ENCODE results near the gene RAB6B. TPM values are rescaled to one million over a fixed set of nuclear protein-coding genes. Genes with fewer than 3 reads are reported as not detected.

RAB6B gene
- total RNA-seq, 1 experiment from 2014 or later, result 0.52 TPM

DNA sequence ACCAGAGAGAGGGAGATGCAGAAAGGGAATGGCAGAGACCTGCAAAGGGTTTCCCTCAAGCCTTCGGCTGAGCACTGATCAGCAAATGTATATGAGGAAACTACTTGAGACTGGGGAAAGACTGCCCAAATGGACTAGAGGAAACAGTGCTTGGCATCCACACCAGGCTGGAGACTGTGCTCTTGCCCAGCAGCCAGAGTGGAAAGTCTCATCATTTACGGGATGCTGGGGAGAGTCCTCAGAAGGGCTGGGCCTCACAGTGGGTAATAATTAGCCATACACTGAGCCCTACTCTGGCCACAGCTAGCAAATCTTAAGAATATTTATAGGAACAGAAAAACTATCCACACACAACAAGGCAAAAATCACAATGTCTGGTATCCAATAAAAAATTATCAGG lies 18.5 kb downstream of the RAB6B start:
- peaks cover 4% of the 10 kb centered on the region; the same call in 1 of the 2 replicates for H3K9me3 ChIP-seq (ENCODE audit: insufficient read depth, low read depth)
- H3K79me2 ChIP-seq (ENCODE audit: low read depth), result no peaks in the 10 kb centered on the region
- no peak for TF ChIP-seq EZH2 (IDR thresholded peaks at IDR 0.05; ENCODE audit: low read depth)
- TF ChIP-seq, protein P1, sequence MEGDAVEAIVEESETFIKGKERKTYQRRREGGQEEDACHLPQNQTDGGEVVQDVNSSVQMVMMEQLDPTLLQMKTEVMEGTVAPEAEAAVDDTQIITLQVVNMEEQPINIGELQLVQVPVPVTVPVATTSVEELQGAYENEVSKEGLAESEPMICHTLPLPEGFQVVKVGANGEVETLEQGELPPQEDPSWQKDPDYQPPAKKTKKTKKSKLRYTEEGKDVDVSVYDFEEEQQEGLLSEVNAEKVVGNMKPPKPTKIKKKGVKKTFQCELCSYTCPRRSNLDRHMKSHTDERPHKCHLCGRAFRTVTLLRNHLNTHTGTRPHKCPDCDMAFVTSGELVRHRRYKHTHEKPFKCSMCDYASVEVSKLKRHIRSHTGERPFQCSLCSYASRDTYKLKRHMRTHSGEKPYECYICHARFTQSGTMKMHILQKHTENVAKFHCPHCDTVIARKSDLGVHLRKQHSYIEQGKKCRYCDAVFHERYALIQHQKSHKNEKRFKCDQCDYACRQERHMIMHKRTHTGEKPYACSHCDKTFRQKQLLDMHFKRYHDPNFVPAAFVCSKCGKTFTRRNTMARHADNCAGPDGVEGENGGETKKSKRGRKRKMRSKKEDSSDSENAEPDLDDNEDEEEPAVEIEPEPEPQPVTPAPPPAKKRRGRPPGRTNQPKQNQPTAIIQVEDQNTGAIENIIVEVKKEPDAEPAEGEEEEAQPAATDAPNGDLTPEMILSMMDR (conservative IDR thresholded peaks at IDR 0.05), result no peak
- no peak overlapping the region for H3K4me2 ChIP-seq
- H3K27me3 ChIP-seq (ENCODE audit: insufficient read depth, low read depth), result no peaks in the 10 kb centered on the region
- H3K4me1 ChIP-seq (replicated peaks; ENCODE audit: insufficient read depth), result peaks cover 9% of the 10 kb centered on the region
- CTCF ChIA-PET, result interaction anchor here (0.6 kb wide), 1 partner anchor 1941 kb away, joined by 3 read pairs; no protein-coding TSS in a partner anchor
- H2AFZ ChIP-seq, result no peak overlapping the region
- intact Hi-C loops (cut with micrococcal nuclease; ENCODE audit: unreplicated experiment), result no loop called here
- no peaks in the 10 kb centered on the region for H3K36me3 ChIP-seq (ENCODE audit: low read depth)
- H3F3A ChIP-seq (ENCODE audit: insufficient read depth, low read depth), result no peaks in the 10 kb centered on the region
- H3K4me3 ChIP-seq, result no peak overlapping the region
- no peak overlapping the region for H3K27ac ChIP-seq
- no peaks in the 10 kb centered on the region for H4K20me1 ChIP-seq (ENCODE audit: insufficient read depth)
- H3K9me2 ChIP-seq (ENCODE audit: insufficient read depth), result no peaks in the 10 kb centered on the region
- POLR2A ChIA-PET (ENCODE audit: unreplicated experiment), result no interaction called here
- no peak for DNase-seq
- no TSS peak for BruUV-seq (replicated peaks)

DNA sequence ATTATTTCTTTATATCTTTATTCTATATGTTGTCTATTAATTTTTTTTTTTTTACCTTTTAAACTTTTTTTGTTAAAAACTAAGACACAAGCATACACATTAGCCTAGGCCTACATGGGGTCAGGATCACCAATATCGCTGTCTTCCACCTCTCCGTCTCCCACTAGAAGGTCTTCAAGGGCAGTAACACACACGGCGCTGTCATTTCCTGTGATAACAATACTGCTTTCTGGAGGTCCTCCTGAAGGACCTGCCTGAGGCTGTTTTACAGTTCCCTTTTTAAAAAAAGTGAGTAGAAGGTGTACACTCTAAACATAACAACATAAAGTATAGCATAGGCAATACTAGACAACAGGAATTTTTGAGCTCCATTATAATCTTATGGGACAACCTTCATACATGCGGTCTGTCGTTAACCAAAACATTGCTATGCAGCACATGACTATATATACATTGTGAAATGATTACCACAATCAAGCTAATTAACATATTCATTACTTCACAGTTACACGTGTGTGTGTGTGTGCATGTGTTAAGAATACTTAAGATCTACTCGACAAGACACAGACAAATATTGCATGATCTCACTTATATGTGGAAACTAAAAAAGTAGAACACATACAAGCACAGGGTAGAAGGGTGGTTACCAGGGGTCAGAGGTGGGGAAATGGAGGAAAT lies 20.8 kb downstream of the RAB6B start:
- H4K20me1 ChIP-seq (ENCODE audit: insufficient read depth), result no peaks in the 10 kb centered on the region
- H3K27ac ChIP-seq, result no peak overlapping the region
- TF ChIP-seq, protein P1 (conservative IDR thresholded peaks at IDR 0.05), result no peak
- TF ChIP-seq EZH2 (IDR thresholded peaks at IDR 0.05; ENCODE audit: low read depth), result no peak
- no peaks in the 10 kb centered on the region for H3K4me1 ChIP-seq (replicated peaks; ENCODE audit: insufficient read depth)
- H3F3A ChIP-seq (ENCODE audit: insufficient read depth, low read depth), result no peaks in the 10 kb centered on the region
- BruUV-seq (replicated peaks), result no TSS peak
- no peak overlapping the region for H2AFZ ChIP-seq
- no peaks in the 10 kb centered on the region for H3K79me2 ChIP-seq (ENCODE audit: low read depth)
- H3K27me3 ChIP-seq (ENCODE audit: insufficient read depth, low read depth), result peaks cover 7% of the 10 kb centered on the region; the same call in 1 of the 2 replicates
- H3K9me3 ChIP-seq (ENCODE audit: insufficient read depth, low read depth), result 0 out of 2 replicates have a peak, but pooled peaks cover 4% of the 10 kb centered on the region
- H3K4me3 ChIP-seq, result no peak overlapping the region
- POLR2A ChIA-PET (ENCODE audit: unreplicated experiment), result no interaction called here
- CTCF ChIA-PET, result no interaction called here
- H3K9me2 ChIP-seq (ENCODE audit: insufficient read depth), result no peaks in the 10 kb centered on the region
- intact Hi-C loops (cut with micrococcal nuclease; ENCODE audit: unreplicated experiment), result no loop called here
- DNase-seq, result no peak
- no peak overlapping the region for H3K4me2 ChIP-seq
- no peaks in the 10 kb centered on the region for H3K36me3 ChIP-seq (ENCODE audit: low read depth)

DNA sequence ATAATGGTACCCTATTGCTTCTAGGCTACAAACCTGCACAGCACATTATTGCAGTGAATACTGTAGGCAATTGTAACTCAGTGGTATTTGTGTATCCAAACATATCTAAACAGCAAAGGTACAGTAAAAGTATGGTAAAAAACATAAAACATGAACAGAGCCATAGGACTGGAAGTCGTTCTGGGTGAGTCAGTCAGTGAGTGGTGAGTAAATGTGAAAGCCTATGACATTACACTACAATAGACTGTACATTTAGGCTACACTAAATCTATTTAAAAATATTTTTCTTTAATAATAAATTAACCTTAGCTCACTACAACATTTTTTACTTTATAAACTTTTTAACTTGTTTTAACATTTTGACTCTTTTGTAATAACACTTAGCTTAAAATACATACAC lies 21.3 kb downstream of the RAB6B start:
- POLR2A ChIA-PET (ENCODE audit: unreplicated experiment), result no interaction called here
- no peak for TF ChIP-seq EZH2 (IDR thresholded peaks at IDR 0.05; ENCODE audit: low read depth)
- TF ChIP-seq, protein P1 (conservative IDR thresholded peaks at IDR 0.05), result no peak
- no TSS peak for BruUV-seq (replicated peaks)

More for the DNA sequence above, 21.3 kb downstream of the RAB6B start:
- CTCF ChIA-PET, result no interaction called here
- no peaks in the 10 kb centered on the region for H3K4me1 ChIP-seq (replicated peaks; ENCODE audit: insufficient read depth)
- H3K4me2 ChIP-seq, result no peak overlapping the region
- no peak overlapping the region for H3K4me3 ChIP-seq
- H3K27ac ChIP-seq, result no peak overlapping the region
- no peaks in the 10 kb centered on the region for H3K79me2 ChIP-seq (ENCODE audit: low read depth)
- H4K20me1 ChIP-seq (ENCODE audit: insufficient read depth), result no peaks in the 10 kb centered on the region
- intact Hi-C loops (cut with micrococcal nuclease; ENCODE audit: unreplicated experiment), result no loop called here
- no peaks in the 10 kb centered on the region for H3F3A ChIP-seq (ENCODE audit: insufficient read depth, low read depth)
- no peak for DNase-seq
- no peak overlapping the region for H2AFZ ChIP-seq
- H3K36me3 ChIP-seq (ENCODE audit: low read depth), result no peaks in the 10 kb centered on the region
- 0 out of 2 replicates have a peak, but pooled peaks cover 4% of the 10 kb centered on the region for H3K9me3 ChIP-seq (ENCODE audit: insufficient read depth, low read depth)
- H3K9me2 ChIP-seq (ENCODE audit: insufficient read depth), result no peaks in the 10 kb centered on the region
- peaks cover 7% of the 10 kb centered on the region; the same call in 1 of the 2 replicates for H3K27me3 ChIP-seq (ENCODE audit: insufficient read depth, low read depth)

All from PC-9 (cell line).